ENCODE data around the gene ANKRD34A.

The ANKRD34A gene

DNA sequence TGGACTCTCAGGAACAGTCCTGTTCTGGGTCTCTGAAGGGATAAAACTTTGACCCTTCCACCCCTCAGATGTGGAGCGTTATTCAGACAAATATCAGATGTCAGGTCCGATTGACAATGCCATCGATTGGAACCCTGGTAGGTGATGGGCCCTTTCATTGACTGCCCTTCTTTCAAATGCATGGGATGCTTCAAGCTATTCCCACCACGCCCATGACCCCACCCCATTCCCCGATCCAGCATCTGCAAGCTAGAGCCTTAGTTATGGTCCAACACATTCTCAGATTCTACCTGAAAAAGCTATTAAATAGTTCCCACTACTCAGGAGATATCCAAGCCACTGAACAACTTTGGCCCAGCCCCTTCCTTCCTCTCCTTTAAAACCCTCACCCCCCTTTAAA lies 12.6 kb upstream of the ANKRD34A start:
- no peaks in the 10 kb centered on the region for H3K27me3 ChIP-seq (ENCODE audit: control insufficient read depth, insufficient read depth, low read length)
- H3K4me3 ChIP-seq (ENCODE audit: low read length): no peak overlapping the region
- H3K4me1 ChIP-seq (ENCODE audit: control insufficient read depth, insufficient read depth, low read length): peaks cover 43% of the 10 kb centered on the region
- no peak overlapping the region for H3K9ac ChIP-seq (ENCODE audit: low read length)
- H3K27ac ChIP-seq (ENCODE audit: low read depth, low read length): no peak overlapping the region
- H3K36me3 ChIP-seq (ENCODE audit: control insufficient read depth, insufficient read depth, low read length): peaks cover 2% of the 10 kb centered on the region

DNA sequence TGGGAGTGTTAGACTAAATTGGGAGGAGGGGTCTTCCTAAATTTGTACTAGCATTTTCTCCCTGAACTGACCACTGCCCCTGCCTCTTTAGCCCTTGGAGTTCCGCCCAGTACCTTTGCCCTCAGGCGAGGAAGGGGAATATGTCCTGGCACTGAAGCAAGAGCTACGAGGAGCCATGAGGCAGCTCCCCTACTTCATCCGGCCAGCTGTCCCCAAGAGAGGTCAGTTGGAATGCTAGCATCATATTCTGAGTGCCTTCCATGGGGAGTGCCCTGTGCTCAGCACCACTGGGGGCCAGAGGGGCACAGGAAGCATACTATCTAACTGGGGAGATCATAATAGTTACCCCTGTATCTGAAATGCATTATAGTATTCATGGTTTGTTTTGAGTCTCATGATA lies 10.8 kb upstream of the ANKRD34A start:
- no peaks in the 10 kb centered on the region for H3K27me3 ChIP-seq (ENCODE audit: control insufficient read depth, insufficient read depth, low read length)
- H3K9ac ChIP-seq (ENCODE audit: low read length): no peak overlapping the region
- peaks cover 27% of the 10 kb centered on the region for H3K4me1 ChIP-seq (ENCODE audit: control insufficient read depth, insufficient read depth, low read length)
- peaks cover 2% of the 10 kb centered on the region for H3K36me3 ChIP-seq (ENCODE audit: control insufficient read depth, insufficient read depth, low read length)
- H3K27ac ChIP-seq (ENCODE audit: low read depth, low read length): no peak overlapping the region
- no peak overlapping the region for H3K4me3 ChIP-seq (ENCODE audit: low read length)

DNA sequence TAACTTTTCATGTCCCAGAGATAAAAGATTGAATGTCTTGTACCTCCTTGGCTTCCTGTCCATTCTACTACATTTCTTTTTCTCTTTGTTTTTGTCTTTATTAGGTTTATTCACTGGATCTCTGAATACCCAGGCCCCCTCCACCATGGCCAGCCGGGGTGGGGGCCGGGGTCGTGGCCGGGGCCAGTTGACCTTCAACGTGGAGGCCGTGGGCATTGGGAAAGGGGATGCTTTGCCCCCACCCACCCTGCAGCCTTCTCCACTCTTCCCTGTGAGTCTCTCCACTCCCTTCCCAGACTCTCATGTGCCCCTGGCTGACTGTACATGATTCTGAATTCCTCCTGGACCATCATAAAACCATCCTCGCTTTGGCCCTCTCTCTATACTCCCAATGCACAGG lies 10.3 kb upstream of the ANKRD34A start:
- H3K4me1 ChIP-seq (ENCODE audit: control insufficient read depth, insufficient read depth, low read length): peaks cover 22% of the 10 kb centered on the region
- H3K4me3 ChIP-seq (ENCODE audit: low read length): no peak overlapping the region
- H3K27ac ChIP-seq (ENCODE audit: low read depth, low read length): no peak overlapping the region
- no peaks in the 10 kb centered on the region for H3K27me3 ChIP-seq (ENCODE audit: control insufficient read depth, insufficient read depth, low read length)
- peaks cover 2% of the 10 kb centered on the region for H3K36me3 ChIP-seq (ENCODE audit: control insufficient read depth, insufficient read depth, low read length)
- H3K9ac ChIP-seq (ENCODE audit: low read length): no peak overlapping the region

DNA sequence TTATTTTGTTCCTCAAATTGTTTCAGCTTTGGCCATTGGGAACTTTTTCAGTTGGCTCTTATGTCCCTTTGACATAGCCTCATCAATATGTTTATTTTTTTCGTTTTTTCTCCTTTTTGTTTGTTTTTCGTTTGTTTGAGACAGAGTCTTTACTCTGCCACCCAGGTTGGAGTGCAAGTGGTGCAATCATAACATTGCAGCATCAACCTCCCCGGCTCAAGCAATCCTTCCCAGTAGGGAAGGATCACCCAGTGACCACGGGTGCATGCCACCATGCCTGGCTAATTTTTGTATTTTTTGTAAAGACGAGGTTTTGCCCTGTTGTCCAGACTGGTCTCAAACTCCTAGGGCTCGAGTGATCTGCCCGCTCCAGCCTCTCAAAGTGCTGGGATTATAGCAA lies 8.2 kb upstream of the ANKRD34A start:
- H3K9ac ChIP-seq (ENCODE audit: low read length): no peak overlapping the region
- H3K27ac ChIP-seq (ENCODE audit: low read depth, low read length): no peak overlapping the region

DNA sequence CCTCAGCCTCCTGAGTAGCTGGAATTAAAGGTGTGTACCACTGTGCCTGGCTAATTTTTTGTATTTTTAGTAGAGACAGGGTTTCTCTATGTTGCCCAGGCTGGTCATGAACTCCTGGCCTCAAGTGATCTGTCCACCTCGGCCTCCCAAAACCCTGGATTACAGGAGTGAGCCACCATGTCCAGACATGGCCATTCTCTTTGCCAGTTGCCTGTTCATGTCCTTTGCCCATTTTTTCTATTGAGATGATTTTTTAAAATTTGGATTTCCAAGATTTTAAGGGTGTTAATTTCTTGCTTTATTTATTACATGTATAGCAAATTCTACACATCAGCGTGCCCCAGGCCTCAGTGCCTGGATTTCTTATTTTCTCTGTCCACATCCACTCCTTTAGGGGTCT lies 2.9 kb upstream of the ANKRD34A start:
- Histone ChIP-seq H3K9ac (ENCODE audit: low read length) (no peak overlapping the region), H3K4me1 (ENCODE audit: control insufficient read depth, insufficient read depth, low read length) (peaks cover 15% of the 10 kb centered on the region), H3K27me3 (ENCODE audit: control insufficient read depth, insufficient read depth, low read length) (no peaks in the 10 kb centered on the region), H3K36me3 (ENCODE audit: control insufficient read depth, insufficient read depth, low read length) (peaks cover 2% of the 10 kb centered on the region), H3K4me3 (ENCODE audit: low read length) (no peak overlapping the region), H3K27ac (ENCODE audit: low read depth, low read length) (no peak overlapping the region)

More for the DNA sequence above, 8.2 kb upstream of the ANKRD34A start:
- H3K36me3 ChIP-seq (ENCODE audit: control insufficient read depth, insufficient read depth, low read length): peaks cover 2% of the 10 kb centered on the region
- peaks cover 4% of the 10 kb centered on the region for H3K4me1 ChIP-seq (ENCODE audit: control insufficient read depth, insufficient read depth, low read length)
- no peak overlapping the region for H3K4me3 ChIP-seq (ENCODE audit: low read length)
- H3K27me3 ChIP-seq (ENCODE audit: control insufficient read depth, insufficient read depth, low read length): no peaks in the 10 kb centered on the region

DNA sequence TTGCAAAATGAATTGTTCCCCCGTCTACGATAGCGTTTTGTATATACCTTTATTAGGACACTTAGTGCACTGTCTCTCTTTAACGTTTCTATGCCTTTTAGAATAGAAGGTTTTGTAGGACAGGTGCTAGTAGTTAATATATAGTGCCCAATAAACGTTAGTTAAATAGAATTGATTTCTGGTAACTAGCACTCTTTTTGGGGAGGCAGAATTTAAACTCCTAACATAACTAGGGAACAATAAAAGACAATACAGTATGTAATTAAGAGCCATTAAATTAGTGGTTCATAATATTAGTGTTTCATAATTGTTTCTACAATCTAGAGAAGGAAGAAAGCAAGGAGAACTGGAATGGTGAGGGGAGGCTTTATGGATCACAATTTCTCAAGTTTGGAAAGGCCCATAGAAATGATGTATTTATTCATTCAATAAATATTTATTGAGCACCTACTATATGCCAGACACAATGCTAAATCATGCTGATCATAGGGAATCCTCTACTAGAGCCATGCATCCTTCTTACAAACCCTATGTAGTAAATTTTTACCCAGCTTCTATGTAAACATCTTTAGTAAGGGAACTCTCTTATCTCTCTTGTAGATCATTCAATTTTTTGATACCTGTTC lies 857 bp upstream of the ANKRD34A start:
- Histone ChIP-seq H3K4me3 (ENCODE audit: low read length) (peak overlapping the region; percentile 68), H3K4me1 (ENCODE audit: control insufficient read depth, insufficient read depth, low read length) (peaks cover 15% of the 10 kb centered on the region), H3K27ac (ENCODE audit: low read depth, low read length) (peak overlapping the region; percentile 75)

DNA sequence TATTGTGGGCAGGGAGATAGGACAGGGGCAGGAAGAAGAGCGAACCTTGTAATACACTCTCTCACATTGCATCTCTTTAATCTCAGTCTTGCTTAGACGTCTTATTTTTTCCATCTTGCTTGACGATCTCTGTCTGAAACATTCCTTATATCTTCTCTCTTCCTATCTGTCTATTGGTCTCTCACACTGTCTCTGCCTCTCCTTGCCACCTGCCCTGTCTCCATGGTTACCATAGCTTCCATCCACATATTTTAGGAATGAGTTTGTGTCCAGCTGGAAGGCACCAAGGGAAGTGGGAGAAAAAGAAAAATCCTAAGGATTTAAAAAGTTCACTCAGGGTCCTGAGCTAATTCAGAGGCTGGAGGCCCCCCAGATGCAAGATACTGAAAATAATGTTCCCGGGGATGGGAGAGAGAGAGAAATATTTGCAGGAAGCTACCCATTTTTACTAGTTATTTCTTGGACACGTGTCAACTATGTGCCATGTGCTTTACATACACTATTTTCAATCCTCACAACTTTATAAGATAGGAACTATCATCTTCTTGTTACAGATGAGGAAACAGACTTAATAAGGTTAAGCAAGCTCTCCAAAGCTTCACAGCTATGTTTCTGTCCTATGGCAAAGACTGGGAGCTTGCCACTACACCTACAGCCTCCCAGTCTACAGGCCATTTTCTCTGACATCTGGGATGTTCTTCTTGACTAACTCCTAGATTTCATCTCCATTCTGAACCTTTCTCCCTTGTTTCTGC lies 933 bp downstream of the ANKRD34A start:
- Histone ChIP-seq H3K27ac (ENCODE audit: low read depth, low read length) (peak overlapping the region; percentile 75), H3K36me3 (ENCODE audit: control insufficient read depth, insufficient read depth, low read length) (peaks cover 2% of the 10 kb centered on the region), H3K4me3 (ENCODE audit: low read length) (peak overlapping the region; percentile 68), H3K9ac (ENCODE audit: low read length) (peak overlapping the region; percentile 3), H3K4me1 (ENCODE audit: control insufficient read depth, insufficient read depth, low read length) (peaks cover 16% of the 10 kb centered on the region), H3K27me3 (ENCODE audit: control insufficient read depth, insufficient read depth, low read length) (peaks cover 2% of the 10 kb centered on the region)

More for the DNA sequence above, 857 bp upstream of the ANKRD34A start:
- peaks cover 2% of the 10 kb centered on the region for H3K27me3 ChIP-seq (ENCODE audit: control insufficient read depth, insufficient read depth, low read length)
- peaks cover 2% of the 10 kb centered on the region for H3K36me3 ChIP-seq (ENCODE audit: control insufficient read depth, insufficient read depth, low read length)
- H3K9ac ChIP-seq (ENCODE audit: low read length): no peak overlapping the region

DNA sequence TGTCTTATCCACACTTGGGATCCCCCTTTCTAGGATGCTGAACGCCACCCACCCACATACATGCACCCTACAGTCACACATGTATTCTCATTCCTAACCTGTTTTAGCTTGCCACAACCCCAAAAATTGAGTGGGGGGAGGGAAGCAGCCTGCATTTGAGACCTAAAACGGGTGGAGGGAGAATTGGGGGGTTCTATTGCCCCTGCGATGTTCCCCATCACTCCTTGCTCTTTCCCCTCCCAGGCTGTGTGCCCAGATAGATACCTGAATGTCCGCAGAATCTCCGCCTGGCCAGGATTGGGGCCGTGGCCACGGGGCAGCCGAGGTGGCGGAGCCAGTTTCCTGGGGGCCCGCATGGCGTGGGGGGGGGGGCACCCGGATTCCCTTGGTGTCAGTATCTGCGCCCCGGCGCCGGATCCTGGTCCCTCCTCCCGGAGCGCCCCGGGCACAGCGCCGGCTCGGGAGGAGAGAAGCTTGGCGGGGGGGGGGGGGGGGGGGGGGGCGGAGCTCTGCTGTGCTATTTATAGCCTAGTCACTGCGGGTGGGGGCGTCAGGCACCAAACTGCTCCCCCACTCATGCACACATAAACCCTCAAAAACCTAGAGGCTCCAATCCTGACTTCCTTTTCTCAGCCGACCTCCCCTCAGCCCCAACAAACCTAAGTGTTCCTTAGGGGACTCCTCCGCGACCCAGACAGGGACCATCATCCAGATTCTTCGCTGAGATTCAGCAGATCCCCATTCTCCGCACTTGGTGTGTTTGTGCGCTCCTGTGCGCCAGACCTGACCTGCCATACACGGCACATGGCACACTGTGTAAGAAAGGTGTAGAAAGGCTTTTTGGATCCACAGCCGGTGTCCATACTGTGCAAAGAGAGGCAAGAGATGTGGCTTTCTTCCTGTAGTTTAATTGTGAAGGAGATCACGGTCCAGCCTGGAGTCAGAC lies 1.9 kb downstream of the ANKRD34A start:
- Histone ChIP-seq H3K9ac (ENCODE audit: low read length) (peak overlapping the region; percentile 32), H3K27me3 (ENCODE audit: control insufficient read depth, insufficient read depth, low read length) (peaks cover 2% of the 10 kb centered on the region), H3K4me1 (ENCODE audit: control insufficient read depth, insufficient read depth, low read length) (peaks cover 20% of the 10 kb centered on the region), H3K36me3 (ENCODE audit: control insufficient read depth, insufficient read depth, low read length) (peaks cover under 1% of the 10 kb centered on the region), H3K4me3 (ENCODE audit: low read length) (peak overlapping the region; percentile 82), H3K27ac (ENCODE audit: low read depth, low read length) (peak overlapping the region; percentile 75)

DNA sequence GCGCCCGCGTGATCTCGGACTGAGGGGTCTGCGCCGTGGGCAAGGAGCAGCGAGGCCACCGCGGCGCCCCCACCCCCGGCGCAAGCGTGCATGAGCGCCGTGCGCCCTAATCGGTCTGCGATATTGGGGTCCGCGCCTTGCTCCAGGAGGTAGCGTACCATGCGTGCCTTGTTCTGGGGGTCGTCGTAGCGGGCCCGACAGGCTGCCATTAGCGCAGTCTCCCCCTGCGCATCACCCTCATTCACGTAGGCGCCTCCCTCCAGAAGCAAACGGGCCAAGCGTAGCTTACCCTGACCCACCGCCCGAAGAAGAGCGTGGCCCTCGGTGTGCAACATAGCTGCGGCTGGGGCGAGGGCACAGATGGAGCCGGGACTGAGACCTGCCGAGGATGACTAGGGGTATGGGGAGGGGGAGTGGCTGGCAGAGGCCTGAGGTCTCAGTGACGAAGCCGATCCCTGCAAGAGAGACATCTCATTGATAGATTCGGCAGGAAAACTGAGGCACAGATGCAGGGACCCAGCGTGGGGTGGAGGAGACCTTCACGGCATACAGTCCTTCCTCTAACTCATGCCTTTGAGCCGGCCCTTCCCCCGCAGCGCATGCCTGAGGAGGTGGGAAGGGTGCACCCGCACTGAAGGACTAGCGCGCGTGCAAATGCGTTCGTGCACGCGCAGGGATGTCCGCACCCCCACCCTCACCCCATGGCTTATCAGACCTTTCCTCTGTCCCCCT lies 2.8 kb downstream of the ANKRD34A start:
- Histone ChIP-seq H3K4me3 (ENCODE audit: low read length) (peak overlapping the region; percentile 82), H3K4me1 (ENCODE audit: control insufficient read depth, insufficient read depth, low read length) (peaks cover 20% of the 10 kb centered on the region), H3K27ac (ENCODE audit: low read depth, low read length) (peak overlapping the region; percentile 90), H3K27me3 (ENCODE audit: control insufficient read depth, insufficient read depth, low read length) (peaks cover 2% of the 10 kb centered on the region), H3K36me3 (ENCODE audit: control insufficient read depth, insufficient read depth, low read length) (no peaks in the 10 kb centered on the region), H3K9ac (ENCODE audit: low read length) (peak overlapping the region; percentile 32)

DNA sequence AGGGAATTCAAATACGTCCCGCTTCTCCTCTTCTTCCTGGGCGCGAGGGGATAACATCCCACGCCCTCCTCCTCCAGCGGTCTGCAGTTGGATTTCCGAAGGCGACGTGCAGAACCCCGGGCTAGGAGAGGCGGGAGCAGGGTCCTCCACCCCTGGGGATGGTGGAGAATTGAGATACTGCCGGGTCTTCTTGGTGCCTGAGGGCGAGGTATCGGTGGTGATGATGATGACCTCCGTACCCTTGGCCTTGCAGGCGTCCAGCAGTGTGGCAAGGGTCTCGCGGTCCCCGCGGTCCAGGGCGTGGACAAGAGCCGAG lies 3.3 kb downstream of the ANKRD34A start:
- H3K4me1 ChIP-seq (ENCODE audit: control insufficient read depth, insufficient read depth, low read length): peaks cover 21% of the 10 kb centered on the region
- peak overlapping the region; percentile 82 for H3K4me3 ChIP-seq (ENCODE audit: low read length)
- no peaks in the 10 kb centered on the region for H3K36me3 ChIP-seq (ENCODE audit: control insufficient read depth, insufficient read depth, low read length)
- peak overlapping the region; percentile 90 for H3K27ac ChIP-seq (ENCODE audit: low read depth, low read length)
- H3K27me3 ChIP-seq (ENCODE audit: control insufficient read depth, insufficient read depth, low read length): peaks cover 2% of the 10 kb centered on the region
- H3K9ac ChIP-seq (ENCODE audit: low read length): peak overlapping the region; percentile 66

DNA sequence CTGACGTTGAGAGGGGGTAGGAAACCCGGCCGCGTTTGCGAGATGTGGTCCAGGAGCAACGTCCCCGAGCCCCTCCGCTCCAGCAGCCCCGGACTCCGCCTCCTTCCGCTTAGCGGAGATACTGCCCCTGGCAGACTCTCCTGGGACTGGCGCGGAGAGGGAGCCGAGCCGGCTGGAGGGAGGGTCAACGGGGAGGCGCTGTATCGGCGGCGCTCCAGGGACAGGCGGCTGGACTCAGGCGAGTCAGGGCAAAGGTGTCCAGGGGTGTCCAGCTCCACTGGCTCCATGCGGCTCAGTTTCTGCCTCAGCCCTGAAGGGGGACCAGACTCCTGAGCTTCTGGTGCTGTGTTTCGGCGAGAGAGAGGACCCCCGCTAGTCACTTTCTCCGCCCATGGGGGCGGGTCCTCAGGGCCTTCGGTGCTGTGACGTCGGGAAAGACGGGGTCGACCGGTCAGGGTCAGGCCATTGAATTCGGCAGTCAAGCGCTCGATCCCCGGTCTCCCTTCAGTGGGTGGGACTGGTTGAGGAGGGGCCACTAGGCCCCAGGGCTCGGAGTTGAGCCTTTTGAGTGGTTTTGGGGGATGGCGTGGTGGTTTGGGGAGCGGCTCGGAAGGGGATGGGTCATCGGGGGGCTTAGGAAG lies 3.8 kb downstream of the ANKRD34A start:
- Histone ChIP-seq H3K27ac (ENCODE audit: low read depth, low read length) (peak overlapping the region; percentile 90), H3K4me3 (ENCODE audit: low read length) (peak overlapping the region; percentile 82), H3K36me3 (ENCODE audit: control insufficient read depth, insufficient read depth, low read length) (no peaks in the 10 kb centered on the region), H3K4me1 (ENCODE audit: control insufficient read depth, insufficient read depth, low read length) (peaks cover 26% of the 10 kb centered on the region), H3K9ac (ENCODE audit: low read length) (peak overlapping the region; percentile 66), H3K27me3 (ENCODE audit: control insufficient read depth, insufficient read depth, low read length) (peaks cover 2% of the 10 kb centered on the region)
